A549 (cell line): ENCODE data around the gene HDAC2. TPM values are rescaled to one million over a fixed set of nuclear protein-coding genes. Genes with fewer than 3 reads are reported as not detected.

Experiments
- ATAC-seq, 2 experiments: fragments of 200-7000 bp in 1 of 2; fragments of >200 bp in 1 of 2; cut with Nextera tagmentation in 1 of 2; cut with Tn5 transposase in 1 of 2; 3 replicates each; pipeline versions ENCODE4 v1.8.0 to v1.9.1; 2018 to 2020; ENCODE audit warnings: mild to moderate bottlenecking in 1 of 2, moderate library complexity in 1 of 2
- CTCF ChIA-PET: fragments of 300-600 bp; sonication (Branson Sonifier 250); formaldehyde crosslinking; extraction: SDS; loops from one replicate; lab custom pipeline; 2021; ENCODE audit warnings: antibody characterized with exemption, inconsistent platforms; lab: Yijun Ruan, JAX
- POLR2A ChIA-PET: fragments of 350-600 bp; formaldehyde crosslinking; extraction: SDS; loops from one replicate; lab custom pipeline; 2021; ENCODE audit warnings: antibody characterized with exemption, inconsistent platforms; lab: Yijun Ruan, JAX
- DNase-seq, 2 experiments: peaks; one replicate each; pipeline versions ENCODE4 v3.0.0 to v3.0.0-alpha.2; 2011 to 2016; ENCODE audit warnings: low read depth in 1 of 2, low spot score in 1 of 2
- FAIRE-seq: peaks from 2 replicates; lab custom pipeline; 2011; peaks lifted over from hg19 to GRCh38; lab: Jason Lieb, UNC
- H3K27ac ChIP-seq, 2 experiments: fragments of >200 bp; sonication (Bioruptor Twin); formaldehyde crosslinking; 3 replicates each; pipeline ENCODE4 v1.5.1; 2016 to 2017
- H3K4me1 ChIP-seq: fragments of >200 bp; sonication (Bioruptor Twin); formaldehyde crosslinking; 3 replicates; pipeline ENCODE4 v1.6.1; 2016
- H3K4me2 ChIP-seq: fragments of >200 bp; sonication (Bioruptor Twin); formaldehyde crosslinking; 3 replicates; pipeline ENCODE4 v1.6.1; 2016
- H3K4me3 ChIP-seq: fragments of >200 bp; sonication (Bioruptor Twin); formaldehyde crosslinking; 3 replicates; pipeline ENCODE4 v1.5.1; 2016
- H3K9me3 ChIP-seq: fragments of >200 bp; sonication (Bioruptor Twin); formaldehyde crosslinking; 3 replicates; pipeline ENCODE4 v1.6.1; 2016
- BHLHE40 ChIP-seq: IDR thresholded peaks from 2 replicates; pipeline ENCODE4 v1.6.1; 2012; ENCODE audit warnings: low read depth, low read length, inconsistent platforms
- CBX2 ChIP-seq: fragments of 200-600 bp; sonication (generic); IDR thresholded peaks from 2 replicates; pipeline ENCODE4 v1.6.1; 2016; ENCODE audit warnings: low read depth, mild to moderate bottlenecking, borderline replicate concordance
- CBX8 ChIP-seq: fragments of 200-600 bp; sonication (generic); IDR thresholded peaks from 2 replicates; pipeline ENCODE4 v1.6.1; 2016
- CEBPB ChIP-seq, 2 experiments: fragments of >200 bp in 1 of 2; sonication (Bioruptor Twin) in 1 of 2; formaldehyde crosslinking in 1 of 2; IDR thresholded peaks; 2 replicates each; pipeline ENCODE4 v1.6.1; 2012 to 2016
- CHD2 ChIP-seq: fragments of 150-350 bp; IDR thresholded peaks from 2 replicates; pipeline ENCODE4 v1.6.1; 2014; ENCODE audit warnings: low read length; ENCODE audit not compliant: partially characterized antibody
- CTCF ChIP-seq: fragments of >200 bp; sonication (Bioruptor Twin); formaldehyde crosslinking; IDR thresholded peaks from 3 replicates; pipeline ENCODE4 v1.5.1; 2016
- EHF ChIP-seq: fragments of 250-450 bp; sonication (Bioruptor Pico); IDR thresholded peaks from 2 replicates; pipeline ENCODE4 v1.5.0; 2020; ENCODE audit warnings: mild to moderate bottlenecking
- FOXS1 ChIP-seq: fragments of 250-450 bp; sonication (Bioruptor Pico); IDR thresholded peaks from 2 replicates; pipeline ENCODE4 v1.5.0; 2020; ENCODE audit warnings: mild to moderate bottlenecking, moderate library complexity
- HEYL ChIP-seq: fragments of 250-450 bp; sonication (Bioruptor Pico); IDR thresholded peaks from 2 replicates; pipeline ENCODE4 v1.8.0; 2021; ENCODE audit warnings: mild to moderate bottlenecking, moderate library complexity
- HOXB13 ChIP-seq: fragments of 250-450 bp; sonication (Bioruptor Pico); IDR thresholded peaks from 2 replicates; pipeline ENCODE4 v1.5.0; 2020; ENCODE audit warnings: low read depth, mild to moderate bottlenecking, moderate library complexity
- JUN ChIP-seq, 2 experiments: fragments of >200 bp; sonication (Bioruptor Twin); formaldehyde crosslinking; IDR thresholded peaks; 2 replicates in 1 of 2; 3 replicates in 1 of 2; pipeline ENCODE4 v1.6.1; 2016 to 2017
- JUNB ChIP-seq: fragments of >200 bp; sonication (Bioruptor Twin); formaldehyde crosslinking; IDR thresholded peaks from 2 replicates; pipeline ENCODE4 v1.6.1; 2016
- KDM5A ChIP-seq: fragments of 200-600 bp; sonication (generic); IDR thresholded peaks from 2 replicates; pipeline ENCODE4 v1.6.1; 2016; ENCODE audit warnings: antibody characterized with exemption, mild to moderate bottlenecking
- MAFK ChIP-seq: fragments of 450-650 bp; IDR thresholded peaks from 2 replicates; pipeline ENCODE4 v1.6.1; 2014; ENCODE audit not compliant: partially characterized antibody
- MAX ChIP-seq: IDR thresholded peaks from 2 replicates; pipeline ENCODE4 v1.6.1; 2012
- MAZ ChIP-seq: fragments of 150-350 bp; IDR thresholded peaks from 2 replicates; pipeline ENCODE4 v1.6.1; 2014; ENCODE audit warnings: antibody characterized with exemption, low read depth, low read length, borderline replicate concordance
- NFE2L2 ChIP-seq: fragments of 150-350 bp; conservative IDR thresholded peaks from 2 replicates; pipeline ENCODE4 v1.6.1; 2014; ENCODE audit warnings: low read length
- NPAS2 ChIP-seq: fragments of 250-450 bp; sonication (Bioruptor Pico); IDR thresholded peaks from 2 replicates; pipeline ENCODE4 v1.8.0; 2022; ENCODE audit warnings: mild to moderate bottlenecking, moderate library complexity, borderline replicate concordance
- NR3C1 ChIP-seq: fragments of >200 bp; sonication (Bioruptor Twin); formaldehyde crosslinking; IDR thresholded peaks from 3 replicates; pipeline ENCODE4 v1.6.1; 2017
- PHF8 ChIP-seq: fragments of 200-600 bp; sonication (generic); IDR thresholded peaks from 2 replicates; pipeline ENCODE4 v1.6.1; 2016; ENCODE audit warnings: low read depth, mild to moderate bottlenecking, antibody characterized with exemption, moderate library complexity, borderline replicate concordance
- POLR2A ChIP-seq: IDR thresholded peaks from 2 replicates; pipeline ENCODE4 v1.6.1; 2012; ENCODE audit warnings: mild to moderate bottlenecking, low read length
- POLR2AphosphoS2 ChIP-seq: conservative IDR thresholded peaks from 2 replicates; pipeline ENCODE4 v1.6.1; 2012; ENCODE audit warnings: low read length, improper control_type of control experiment, inconsistent platforms
- RAD21 ChIP-seq, 2 experiments: fragments of >200 bp in 1 of 2; sonication (Bioruptor Twin) in 1 of 2; formaldehyde crosslinking in 1 of 2; IDR thresholded peaks in 1 of 2; conservative IDR thresholded peaks in 1 of 2; 2 replicates in 1 of 2; 3 replicates in 1 of 2; pipeline ENCODE4 v1.6.1; 2012 to 2018; ENCODE audit warnings: inconsistent platforms in 1 of 2
- RARB ChIP-seq: fragments of 250-450 bp; sonication (Bioruptor Pico); IDR thresholded peaks from 2 replicates; pipeline ENCODE4 v1.8.0; 2021; ENCODE audit warnings: mild to moderate bottlenecking, moderate library complexity
- RCOR1 ChIP-seq: fragments of 150-350 bp; IDR thresholded peaks from 2 replicates; pipeline ENCODE4 v1.6.1; 2014; ENCODE audit warnings: antibody characterized with exemption, low read length, low read depth
- RNF2 ChIP-seq: fragments of 200-600 bp; sonication (generic); IDR thresholded peaks from 2 replicates; pipeline ENCODE4 v1.6.1; 2016; ENCODE audit warnings: low read depth, mild to moderate bottlenecking, antibody characterized with exemption, moderate library complexity, borderline replicate concordance
- SMC3 ChIP-seq: fragments of >200 bp; sonication (Bioruptor Twin); formaldehyde crosslinking; IDR thresholded peaks from 3 replicates; pipeline ENCODE4 v1.6.1; 2018; ENCODE audit warnings: inconsistent platforms
- ZC3H11A ChIP-seq: fragments of 450-650 bp; IDR thresholded peaks from 2 replicates; pipeline ENCODE4 v1.6.1; 2014; ENCODE audit warnings: antibody characterized with exemption, mild to moderate bottlenecking
- ZFP36 ChIP-seq: fragments of 450-650 bp; IDR thresholded peaks from 2 replicates; pipeline ENCODE4 v1.6.1; 2014; ENCODE audit warnings: borderline replicate concordance; ENCODE audit not compliant: partially characterized antibody
- ZSCAN20 ChIP-seq: fragments of 250-450 bp; sonication (Bioruptor Pico); IDR thresholded peaks from 2 replicates; pipeline ENCODE4 v1.8.0; 2022; ENCODE audit warnings: mild to moderate bottlenecking, moderate library complexity
- WGBS: methylation state at CpG from one replicate; pipeline ENCODE4 v1.1.6; 2017; ENCODE audit errors: missing lambda C conversion rate; 5-methylcytosine and 5-hydroxymethylcytosine counted together
- polyA plus RNA-seq, 4 experiments: library from polyadenylated mRNA; depleted of rRNA in 3 of 4; stranded (reverse); fragments of >200 nt; fragmentation: RNase III in 1 of 4; extraction: RNeasy Plus Mini Kit Qiagen cat#74134 plus additional on column Dnase treatment in 1 of 4; gene quantifications; 2 replicates in 3 of 4; 3 replicates in 1 of 4; pipeline ENCODE4 v1.2.3, GENCODE V29; 2011 to 2017
- TF ChIP-seq, protein P1 (sequence below): IDR thresholded peaks from 2 replicates; pipeline ENCODE4 v1.6.1; 2012
- TF ChIP-seq, protein P2 (sequence below): fragments of 250-450 bp; sonication (Bioruptor Pico); IDR thresholded peaks from 2 replicates; pipeline ENCODE4 v1.5.0; 2020; ENCODE audit warnings: low read depth, mild to moderate bottlenecking, moderate library complexity

HDAC2 gene
- polyA plus RNA-seq, 2 of the 4 experiments (the other 2 are of a cell fraction) = 103 to 183 TPM

DNA sequence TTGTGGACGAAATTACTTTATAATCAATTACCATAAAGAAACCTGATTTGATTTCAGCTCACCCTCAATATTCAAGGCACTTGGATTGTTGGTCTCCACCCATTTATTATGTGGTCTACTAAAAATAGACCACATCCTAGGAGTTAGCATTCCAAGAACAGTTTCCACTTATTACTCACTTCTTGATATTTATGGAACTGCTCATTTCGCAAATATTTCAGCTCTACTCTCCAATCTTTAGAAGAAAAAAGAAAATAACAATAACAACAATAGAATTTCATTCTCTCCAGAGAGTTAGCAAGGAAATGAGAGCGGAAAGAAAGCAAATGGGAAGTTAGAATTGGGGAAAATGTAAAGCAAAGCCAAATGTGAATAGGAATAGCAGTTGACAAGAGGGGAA, 26.2 kb upstream of the HDAC2 start:
- 26% methylated on average over 3 of the region's 3 CpGs for WGBS
- no peaks in the 10 kb centered on the region for H3K9me3 ChIP-seq
- H3K4me1 ChIP-seq = peaks cover 17% of the 10 kb centered on the region; the same call in 1 of the 3 replicates
- FAIRE-seq (no peak), DNase-seq (peak in 1 of 2 experiments; percentile 11)
- no peak overlapping the region for H3K4me3 ChIP-seq
- CTCF ChIA-PET = no interaction called here
- TF ChIP-seq NPAS2 (CRISPR knock-in tag) = no peak
- TF ChIP-seq ZSCAN20 (CRISPR knock-in tag) = no peak
- TF ChIP-seq POLR2A = no peak
- no peak for TF ChIP-seq SMC3
- TF ChIP-seq MAZ = no peak
- no peak for TF ChIP-seq CBX8
- TF ChIP-seq, protein P1, sequence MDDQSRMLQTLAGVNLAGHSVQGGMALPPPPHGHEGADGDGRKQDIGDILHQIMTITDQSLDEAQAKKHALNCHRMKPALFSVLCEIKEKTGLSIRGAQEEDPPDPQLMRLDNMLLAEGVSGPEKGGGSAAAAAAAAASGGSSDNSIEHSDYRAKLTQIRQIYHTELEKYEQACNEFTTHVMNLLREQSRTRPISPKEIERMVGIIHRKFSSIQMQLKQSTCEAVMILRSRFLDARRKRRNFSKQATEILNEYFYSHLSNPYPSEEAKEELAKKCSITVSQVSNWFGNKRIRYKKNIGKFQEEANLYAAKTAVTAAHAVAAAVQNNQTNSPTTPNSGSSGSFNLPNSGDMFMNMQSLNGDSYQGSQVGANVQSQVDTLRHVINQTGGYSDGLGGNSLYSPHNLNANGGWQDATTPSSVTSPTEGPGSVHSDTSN = no peak
- TF ChIP-seq RCOR1 = no peak
- TF ChIP-seq NFE2L2 = no peak
- no peak for TF ChIP-seq MAX
- TF ChIP-seq JUN (IDR thresholded peaks at IDR 0.05) = no peak
- TF ChIP-seq PHF8 = no peak
- TF ChIP-seq NR3C1 = no peak
- no peak for TF ChIP-seq POLR2AphosphoS2
- no peak for TF ChIP-seq ZC3H11A
- TF ChIP-seq RARB (CRISPR knock-in tag) = no peak
- TF ChIP-seq RNF2 = no peak
- no peak for TF ChIP-seq MAFK
- TF ChIP-seq, all 56 proteins: peak for 0
- Histone ChIP-seq H3K4me2 (peak overlapping the region; percentile 32; the same call in 1 of the 3 replicates), H3K27ac (no peak overlapping the region)
- POLR2A ChIA-PET = no interaction called here
- ATAC-seq = no peak

DNA sequence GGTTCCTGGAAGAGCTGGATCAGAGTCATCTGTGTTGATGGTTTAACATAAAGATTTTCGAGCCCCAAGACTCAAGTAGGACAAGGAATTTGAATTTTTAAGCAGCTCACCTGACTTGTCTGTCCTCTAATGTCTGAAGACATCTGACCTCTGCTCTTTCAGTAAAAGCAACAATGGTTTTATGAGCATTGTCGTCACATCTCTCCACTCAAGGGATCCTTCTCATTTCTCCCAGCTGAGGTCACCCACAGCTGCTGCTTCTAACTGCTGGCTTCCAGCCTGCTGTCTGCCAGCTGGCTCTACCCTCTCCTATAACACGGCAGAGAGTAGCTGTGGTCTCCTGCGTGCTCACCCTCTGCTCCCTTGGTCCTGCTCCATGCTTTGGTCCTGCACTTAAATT, 24.7 kb upstream of the HDAC2 start:
- CTCF ChIA-PET = interaction anchor here (0.6 to 3.0 kb wide), 12 partner anchors 8 to 307 kb away, joined by 3 to 34 read pairs (median 4); no protein-coding TSS in a partner anchor
- ATAC-seq (peak; percentile 88 to 92), DNase-seq (peak; percentile 16 to 58), FAIRE-seq (no peak)
- peak overlapping the region; percentile 36 for H3K4me2 ChIP-seq
- no peaks in the 10 kb centered on the region for H3K9me3 ChIP-seq
- 6% methylated on average over 4 of the region's 4 CpGs for whole genome bisulfite sequencing
- peaks cover 17% of the 10 kb centered on the region; the same call in 1 of the 3 replicates for H3K4me1 ChIP-seq
- TF ChIP-seq PHF8 = no peak
- TF ChIP-seq CBX2 = no peak
- TF ChIP-seq CHD2 = no peak
- TF ChIP-seq ZFP36 = no peak
- no peak for TF ChIP-seq MAX
- no peak for TF ChIP-seq JUNB
- no peak for TF ChIP-seq HEYL (CRISPR knock-in tag)
- no peak for TF ChIP-seq BHLHE40
- no peak for TF ChIP-seq POLR2A
- TF ChIP-seq, all 56 proteins: peak for 0
- POLR2A ChIA-PET = interaction anchor here (0.5 to 1.3 kb wide), 2 partner anchors 113 to 557 kb away, joined by 3 to 5 read pairs; no protein-coding TSS in a partner anchor
- Histone ChIP-seq H3K4me3 (no peak overlapping the region), H3K27ac (peak overlapping the region in 1 of 2 experiments; percentile 7; a peak in 1 of 6 replicates)

DNA sequence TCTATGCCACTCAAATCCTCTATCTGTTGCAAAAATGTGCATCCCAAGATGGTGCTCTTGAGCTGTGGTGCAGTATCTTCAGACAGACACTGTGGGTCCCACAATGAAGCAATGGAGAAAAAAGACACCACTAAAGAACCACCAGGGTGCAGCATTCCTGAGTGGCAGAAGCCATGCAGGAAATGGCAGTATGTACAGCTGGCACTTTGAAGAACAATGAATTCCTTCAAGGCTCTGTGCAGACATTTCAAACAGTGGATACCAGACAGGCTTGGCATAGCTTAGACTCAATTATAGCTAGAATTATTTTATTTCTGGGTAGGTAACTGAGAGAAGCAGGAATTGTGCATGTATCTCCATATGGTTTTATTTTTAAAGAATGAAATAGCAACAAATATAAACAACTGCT, 24.0 kb upstream of the HDAC2 start:
- POLR2A ChIA-PET = interaction anchor here (0.5 to 1.3 kb wide), 2 partner anchors 113 to 558 kb away, joined by 3 to 5 read pairs; no protein-coding TSS in a partner anchor
- H3K27ac ChIP-seq = no peak overlapping the region
- no peak for FAIRE-seq
- H3K9me3 ChIP-seq = no peaks in the 10 kb centered on the region
- TF ChIP-seq SMC3 (peak; percentile 72), MAZ (no peak), RAD21 (conservative IDR thresholded peaks at IDR 0.05 in 1 of 2, IDR thresholded peaks at IDR 0.05 in 1 of 2) (peak; percentile 79 to 84), EHF (no peak), CEBPB (IDR thresholded peaks at IDR 0.05) (peak in 1 of 2 experiments; percentile 27; a peak in 1 of 4 replicates), CTCF (peak; percentile 79), KDM5A (no peak), FOXS1 (no peak), HOXB13 (no peak)
- TF ChIP-seq, protein P2, sequence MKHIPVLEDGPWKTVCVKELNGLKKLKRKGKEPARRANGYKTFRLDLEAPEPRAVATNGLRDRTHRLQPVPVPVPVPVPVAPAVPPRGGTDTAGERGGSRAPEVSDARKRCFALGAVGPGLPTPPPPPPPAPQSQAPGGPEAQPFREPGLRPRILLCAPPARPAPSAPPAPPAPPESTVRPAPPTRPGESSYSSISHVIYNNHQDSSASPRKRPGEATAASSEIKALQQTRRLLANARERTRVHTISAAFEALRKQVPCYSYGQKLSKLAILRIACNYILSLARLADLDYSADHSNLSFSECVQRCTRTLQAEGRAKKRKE (CRISPR knock-in tag) = no peak
- ATAC-seq = peak; percentile 97
- peaks cover 14% of the 10 kb centered on the region; the same call in 1 of the 3 replicates for H3K4me1 ChIP-seq
- CTCF ChIA-PET = interaction anchor here (0.6 to 3.0 kb wide), 21 partner anchors 9 to 351 kb away, joined by 3 to 34 read pairs (median 4); no protein-coding TSS in a partner anchor
- H3K4me2 ChIP-seq = no peak overlapping the region; the same call in 2 of the 3 replicates
- no peak overlapping the region for H3K4me3 ChIP-seq
- peak; percentile 62 to 80 for DNase-seq
